ENCODE results near the gene OTUD5.
"Not testable (repeated sequence)": the region's sequence is repeated elsewhere in the genome, so short reads cannot be mapped to it uniquely, and the experiment has no call there.

The OTUD5 gene

DNA sequence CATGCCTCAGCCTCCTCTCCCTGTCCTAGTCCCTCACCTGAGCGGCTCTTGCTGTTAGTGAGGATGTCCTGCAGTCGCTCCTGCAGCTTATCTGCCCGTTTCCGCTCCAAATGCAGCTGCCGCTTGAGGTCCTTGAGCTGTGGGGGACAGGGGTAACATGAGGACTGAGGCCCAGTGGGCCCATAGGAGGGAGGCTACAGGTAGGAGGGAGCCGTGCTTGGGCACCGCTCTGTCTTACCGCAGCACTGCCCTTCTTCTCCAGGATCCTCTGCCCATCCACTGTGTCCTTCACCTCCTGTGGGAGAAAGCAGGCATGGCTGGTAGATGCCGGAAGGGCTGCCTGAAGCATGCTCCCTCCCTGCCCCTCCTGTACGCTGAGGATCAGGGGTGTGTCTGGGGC, 23.8 kb upstream of the OTUD5 start:
- no peaks in the 10 kb centered on the region for H3K4me1 ChIP-seq (ENCODE audit: insufficient read depth, low read length)
- no peak overlapping the region for H3K9ac ChIP-seq (ENCODE audit: low read depth, low read length)
- H3K36me3 ChIP-seq (ENCODE audit: insufficient read depth, low read length): peaks cover 6% of the 10 kb centered on the region
- no peaks in the 10 kb centered on the region for H3K9me3 ChIP-seq (ENCODE audit: control insufficient read depth, insufficient read depth, low read length)

DNA sequence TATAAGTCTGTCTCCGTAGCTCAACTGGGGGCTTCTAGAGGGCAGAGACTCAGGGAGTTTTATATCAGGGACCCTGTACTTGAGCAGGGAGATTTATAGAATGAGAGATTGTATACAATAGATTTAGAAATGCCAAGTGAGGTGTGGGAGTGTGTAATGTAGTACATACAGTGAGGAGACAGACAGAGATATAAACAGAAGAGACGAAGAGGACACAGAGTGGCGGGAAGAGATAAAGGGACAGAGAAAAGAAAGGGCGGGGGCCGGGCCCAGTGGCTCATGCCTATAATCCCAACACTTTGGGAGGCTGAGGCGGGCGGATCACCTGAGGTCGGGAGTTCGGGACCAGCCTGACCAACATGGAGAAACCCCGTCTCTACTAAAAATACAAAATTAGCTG, 22.9 kb upstream of the OTUD5 start:
- H3K9me3 ChIP-seq (ENCODE audit: control insufficient read depth, insufficient read depth, low read length); H3K36me3 ChIP-seq (ENCODE audit: insufficient read depth, low read length); H3K9ac ChIP-seq (ENCODE audit: low read depth, low read length); H3K4me1 ChIP-seq (ENCODE audit: insufficient read depth, low read length): not testable (repeated sequence)

DNA sequence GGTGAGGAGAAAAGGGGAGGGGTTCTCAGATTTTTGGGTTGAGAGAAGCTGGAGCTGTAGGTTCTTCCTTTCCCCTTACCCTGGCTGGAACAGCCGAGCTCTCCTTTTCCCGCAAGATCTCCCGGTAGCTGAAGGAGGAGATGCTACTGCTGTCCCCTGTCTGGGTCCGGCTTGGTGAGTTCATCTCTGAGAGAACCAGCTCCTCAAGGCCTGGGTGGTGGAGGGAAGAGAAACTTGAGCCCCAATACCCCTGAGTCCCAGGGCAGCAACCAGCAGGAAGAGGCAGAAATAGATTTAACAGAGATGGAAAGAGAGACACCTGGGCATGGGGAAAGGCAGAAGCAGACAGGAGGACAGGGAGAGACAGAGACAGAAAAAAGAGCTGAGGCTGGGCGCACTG, 20.8 kb upstream of the OTUD5 start:
- H3K36me3 ChIP-seq (ENCODE audit: insufficient read depth, low read length): peaks cover 3% of the 10 kb centered on the region
- no peaks in the 10 kb centered on the region for H3K9me3 ChIP-seq (ENCODE audit: control insufficient read depth, insufficient read depth, low read length)
- H3K9ac ChIP-seq (ENCODE audit: low read depth, low read length): no peak overlapping the region
- H3K4me1 ChIP-seq (ENCODE audit: insufficient read depth, low read length): no peaks in the 10 kb centered on the region

DNA sequence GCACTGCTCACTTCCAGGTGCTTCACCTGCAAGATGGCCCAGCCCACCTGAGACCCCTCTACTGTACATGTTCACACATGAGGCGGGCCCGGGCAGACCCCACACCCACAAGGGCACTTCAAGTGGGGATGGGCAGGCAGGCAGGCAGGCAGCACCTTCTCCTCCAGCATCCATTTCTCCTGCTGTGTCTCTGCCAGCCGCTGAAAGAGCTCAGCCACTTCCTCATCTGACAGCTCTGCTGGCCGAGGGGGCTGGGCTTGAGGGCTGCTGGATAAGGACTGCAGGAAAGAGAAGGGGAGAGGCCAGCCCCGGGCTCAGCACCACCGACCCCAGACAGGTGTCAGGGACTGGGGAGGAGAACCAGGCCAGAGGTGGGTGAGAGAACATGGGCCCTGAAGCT, 18.7 kb upstream of the OTUD5 start:
- no peak overlapping the region for H3K9ac ChIP-seq (ENCODE audit: low read depth, low read length)
- H3K36me3 ChIP-seq (ENCODE audit: insufficient read depth, low read length): peaks cover 3% of the 10 kb centered on the region; the same call in 1 of the 2 replicates
- no peaks in the 10 kb centered on the region for H3K4me1 ChIP-seq (ENCODE audit: insufficient read depth, low read length)
- no peaks in the 10 kb centered on the region for H3K9me3 ChIP-seq (ENCODE audit: control insufficient read depth, insufficient read depth, low read length)

DNA sequence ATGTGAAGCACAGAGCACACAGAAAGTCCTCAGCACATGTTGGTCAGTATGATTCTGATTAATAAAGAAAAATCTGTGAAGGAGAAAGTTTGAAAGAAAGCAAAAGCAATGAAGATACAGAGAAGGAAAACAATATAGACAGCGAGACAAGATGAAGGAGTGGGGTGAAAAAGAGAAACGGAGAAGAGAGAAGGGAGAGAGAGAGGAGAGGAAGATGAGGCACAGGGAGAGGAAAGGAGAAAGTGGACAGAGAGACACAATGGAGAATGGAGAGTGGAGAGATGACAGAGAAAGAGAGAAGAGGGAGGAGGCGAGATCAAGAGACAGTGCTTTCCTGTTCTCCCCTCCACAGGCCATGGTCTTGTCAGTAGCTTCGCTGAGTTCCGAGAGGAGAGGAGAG, 18.1 kb upstream of the OTUD5 start:
- Histone ChIP-seq H3K9me3 (ENCODE audit: control insufficient read depth, insufficient read depth, low read length) (no peaks in the 10 kb centered on the region), H3K36me3 (ENCODE audit: insufficient read depth, low read length) (peaks cover 3% of the 10 kb centered on the region; the same call in 1 of the 2 replicates), H3K9ac (ENCODE audit: low read depth, low read length) (no peak overlapping the region), H3K4me1 (ENCODE audit: insufficient read depth, low read length) (no peaks in the 10 kb centered on the region)

DNA sequence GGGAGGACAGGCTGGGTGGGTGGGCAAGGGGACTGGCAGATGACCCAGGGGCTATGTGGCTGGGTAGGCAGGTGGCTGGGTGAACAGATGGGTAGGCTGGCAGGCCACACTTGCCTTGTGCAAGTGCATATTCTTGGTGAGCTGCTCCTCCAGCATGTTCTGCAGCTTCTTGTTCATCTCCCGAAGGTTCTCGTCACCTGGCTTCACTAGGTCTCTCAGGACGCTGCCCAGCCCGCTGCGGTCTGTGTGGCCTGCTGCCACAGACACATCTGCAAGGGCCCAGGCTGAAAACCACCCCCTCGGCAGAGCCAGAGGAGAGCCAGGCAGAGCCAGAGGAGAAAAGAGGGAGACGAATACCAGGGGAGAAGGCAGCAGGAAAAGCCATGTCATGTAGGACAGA, 17.6 kb upstream of the OTUD5 start:
- no peaks in the 10 kb centered on the region for H3K4me1 ChIP-seq (ENCODE audit: insufficient read depth, low read length)
- H3K36me3 ChIP-seq (ENCODE audit: insufficient read depth, low read length): peaks cover 3% of the 10 kb centered on the region; the same call in 1 of the 2 replicates
- no peaks in the 10 kb centered on the region for H3K9me3 ChIP-seq (ENCODE audit: control insufficient read depth, insufficient read depth, low read length)
- H3K9ac ChIP-seq (ENCODE audit: low read depth, low read length): no peak overlapping the region

DNA sequence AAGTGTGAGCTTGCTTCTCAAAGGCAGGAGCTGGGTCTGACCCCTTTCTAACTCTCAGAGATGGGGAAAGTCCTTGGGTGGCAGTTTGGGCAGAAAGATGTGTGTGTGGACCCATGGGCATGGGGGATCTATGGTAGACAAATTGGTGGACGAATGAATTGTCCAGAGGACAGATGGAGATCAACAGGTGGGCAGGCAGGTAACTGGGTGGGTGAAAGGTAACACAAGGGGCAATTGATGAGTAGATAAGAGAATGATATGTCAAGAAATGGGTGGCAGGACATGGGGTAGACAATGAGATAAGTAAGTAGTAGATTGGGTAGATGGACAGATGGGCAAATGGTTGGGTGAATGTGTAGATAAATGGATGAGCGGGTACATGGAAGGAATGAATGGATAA, 17.2 kb upstream of the OTUD5 start:
- peaks cover 3% of the 10 kb centered on the region; the same call in 1 of the 2 replicates for H3K36me3 ChIP-seq (ENCODE audit: insufficient read depth, low read length)
- H3K9ac ChIP-seq (ENCODE audit: low read depth, low read length): no peak overlapping the region
- H3K4me1 ChIP-seq (ENCODE audit: insufficient read depth, low read length): no peaks in the 10 kb centered on the region
- no peaks in the 10 kb centered on the region for H3K9me3 ChIP-seq (ENCODE audit: control insufficient read depth, insufficient read depth, low read length)

DNA sequence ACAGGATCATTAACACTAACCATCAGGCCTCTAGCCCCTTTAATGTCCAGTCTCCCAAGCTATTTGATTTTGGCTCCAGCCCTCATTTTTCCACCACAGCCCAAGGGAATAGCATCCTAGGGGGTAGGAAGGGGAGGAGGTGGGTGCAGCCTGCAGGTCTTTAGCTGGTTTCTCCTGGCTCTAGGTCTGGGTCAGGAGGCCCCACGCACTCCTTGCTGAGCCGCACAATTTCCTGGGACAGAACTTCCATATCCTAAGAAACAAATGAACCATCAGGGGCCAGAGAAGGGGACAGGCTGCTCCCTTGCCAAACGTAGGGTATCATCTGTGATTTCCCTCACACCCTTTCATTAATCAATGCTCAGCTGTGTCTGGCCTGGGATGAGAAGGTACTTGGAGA, 16.6 kb upstream of the OTUD5 start:
- Histone ChIP-seq H3K9ac (ENCODE audit: low read depth, low read length) (no peak overlapping the region), H3K36me3 (ENCODE audit: insufficient read depth, low read length) (peaks cover 3% of the 10 kb centered on the region; the same call in 1 of the 2 replicates), H3K9me3 (ENCODE audit: control insufficient read depth, insufficient read depth, low read length) (no peaks in the 10 kb centered on the region), H3K4me1 (ENCODE audit: insufficient read depth, low read length) (no peaks in the 10 kb centered on the region)

DNA sequence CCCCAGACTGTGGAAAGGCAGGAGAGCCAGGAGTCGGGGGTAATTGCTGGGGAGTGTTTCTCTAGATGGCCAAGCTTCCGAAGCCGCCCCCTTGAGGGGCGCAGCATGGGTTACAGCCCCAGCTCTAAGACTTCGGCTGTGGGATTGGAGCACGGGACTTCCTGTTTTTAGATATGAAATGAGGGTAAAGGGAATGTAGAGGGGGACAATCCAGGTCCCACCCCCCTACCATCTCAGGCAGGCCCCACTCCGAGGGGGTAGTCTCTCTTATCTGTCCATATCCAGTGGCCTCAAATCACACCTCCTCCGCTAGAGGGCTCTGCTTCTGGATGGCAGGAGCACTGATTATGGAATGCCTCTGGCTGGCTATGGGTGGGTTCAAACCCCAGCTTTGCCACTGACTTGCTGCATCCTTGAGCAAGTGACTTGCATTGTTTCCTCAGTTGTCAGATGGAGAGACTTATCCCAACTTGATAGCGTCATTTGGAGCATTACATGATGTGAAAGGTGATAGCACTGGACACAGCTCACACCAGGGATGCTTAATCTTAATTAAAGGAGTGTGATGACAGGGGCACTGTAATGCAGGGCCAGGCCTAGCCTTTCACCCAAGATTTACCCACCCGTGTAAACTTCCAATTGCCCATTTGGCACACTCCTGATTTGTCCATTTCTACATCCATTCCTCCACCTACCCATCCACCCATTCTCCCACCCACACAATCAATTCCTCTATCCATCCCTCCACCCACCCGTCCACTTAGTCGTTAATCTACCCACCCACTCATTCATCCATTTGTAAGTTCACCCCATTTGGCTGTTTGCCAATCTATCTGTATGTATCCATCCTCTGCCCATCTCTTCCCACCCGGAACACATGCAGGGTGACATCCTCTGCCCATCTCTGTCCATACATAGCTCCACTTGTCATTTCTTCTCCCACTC, 15.1 kb upstream of the OTUD5 start:
- Histone ChIP-seq H3K9ac (ENCODE audit: low read depth, low read length) (peak overlapping the region; percentile 69), H3K9me3 (ENCODE audit: control insufficient read depth, insufficient read depth, low read length) (no peaks in the 10 kb centered on the region), H3K36me3 (ENCODE audit: insufficient read depth, low read length) (peaks cover 3% of the 10 kb centered on the region; the same call in 1 of the 2 replicates), H3K4me1 (ENCODE audit: insufficient read depth, low read length) (peaks cover 2% of the 10 kb centered on the region; the same call in 1 of the 2 replicates)

DNA sequence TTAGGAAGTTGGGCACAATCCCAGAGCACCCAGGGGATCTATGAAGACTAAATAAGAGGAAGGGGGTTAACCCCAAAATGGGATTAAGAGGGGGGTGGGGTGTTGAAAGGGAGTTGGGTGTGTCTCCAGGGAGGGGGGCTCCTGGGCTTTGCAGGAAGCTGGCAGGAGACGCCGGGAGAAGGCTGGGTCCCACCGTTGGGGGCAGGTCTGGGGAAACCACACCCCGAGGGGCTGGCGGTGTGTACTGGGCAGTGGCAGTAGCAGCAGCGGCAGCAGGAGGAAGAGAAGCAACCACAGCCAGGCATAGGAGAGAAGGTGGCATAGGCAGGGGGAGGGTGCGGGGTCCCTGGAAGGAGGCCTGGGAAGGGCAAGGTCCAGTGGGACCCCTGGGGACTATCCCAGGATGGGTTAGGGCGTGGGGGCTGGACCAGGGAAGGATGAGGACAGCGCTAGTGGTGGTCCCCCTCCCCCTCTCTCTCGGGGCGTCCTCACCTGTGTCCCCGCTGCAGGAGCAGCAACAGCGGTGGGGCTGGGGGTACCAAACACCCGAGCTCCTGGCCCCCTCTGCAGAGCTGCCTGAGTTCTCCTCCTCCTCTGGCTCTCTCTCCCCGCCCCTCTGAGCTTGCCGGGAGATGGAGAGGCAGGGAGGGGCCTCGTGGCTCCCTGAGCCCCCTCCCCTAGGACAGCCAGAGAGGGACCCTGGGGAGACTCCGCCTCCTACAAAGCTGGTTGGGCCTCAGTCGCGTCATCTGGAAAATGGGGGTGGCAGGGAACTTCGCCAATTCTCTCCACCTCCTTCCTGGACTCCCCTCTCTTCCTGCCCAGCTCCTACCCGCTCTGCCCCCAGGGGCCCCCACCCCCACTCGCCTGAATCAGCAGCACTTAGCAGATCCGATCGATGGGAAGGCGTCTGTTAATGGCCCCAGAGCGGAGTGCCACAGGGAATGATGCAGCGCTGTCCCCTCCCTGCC, 14.1 kb upstream of the OTUD5 start, which contains the start of gene KCND1:
Gene KCND1, minus strand, starts transcription at position 596 of the 971 bp plus-strand sequence. CDS start 1,573 bp downstream, outside the sequence.
- H3K9ac ChIP-seq (ENCODE audit: low read depth, low read length): peak within 1 kb of the TSS; percentile 69
- peaks cover 2% of the 10 kb centered on the region; the same call in 1 of the 2 replicates for H3K36me3 ChIP-seq (ENCODE audit: insufficient read depth, low read length)
- H3K4me1 ChIP-seq (ENCODE audit: insufficient read depth, low read length): peaks cover 7% of the 10 kb centered on the region; the same call in 1 of the 2 replicates
- no peaks in the 10 kb centered on the region for H3K9me3 ChIP-seq (ENCODE audit: control insufficient read depth, insufficient read depth, low read length)

DNA sequence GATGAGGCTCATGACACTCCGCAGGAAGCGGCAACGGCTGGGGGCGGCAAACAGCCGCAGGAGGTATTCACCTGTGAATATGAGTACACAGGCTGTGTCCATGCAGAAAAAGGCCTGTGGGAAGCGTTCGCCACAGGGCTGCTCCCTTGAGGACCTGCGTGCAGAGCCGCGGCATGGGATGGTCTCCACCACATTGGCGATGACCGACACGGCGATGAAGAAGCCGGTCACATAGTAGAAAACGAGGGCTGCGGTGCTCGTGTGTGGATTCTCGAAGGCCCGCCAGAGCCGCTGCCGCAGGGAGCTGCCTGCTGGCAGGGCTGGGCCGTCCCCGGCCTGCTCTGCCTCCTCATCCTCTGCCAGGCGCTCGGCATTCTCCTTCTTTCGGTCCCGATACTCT, 12.1 kb upstream of the OTUD5 start:
- peaks cover 7% of the 10 kb centered on the region; the same call in 1 of the 2 replicates for H3K4me1 ChIP-seq (ENCODE audit: insufficient read depth, low read length)
- H3K9me3 ChIP-seq (ENCODE audit: control insufficient read depth, insufficient read depth, low read length): no peaks in the 10 kb centered on the region
- H3K36me3 ChIP-seq (ENCODE audit: insufficient read depth, low read length): no peaks in the 10 kb centered on the region; the same call in 1 of the 2 replicates
- no peak overlapping the region for H3K9ac ChIP-seq (ENCODE audit: low read depth, low read length)

DNA sequence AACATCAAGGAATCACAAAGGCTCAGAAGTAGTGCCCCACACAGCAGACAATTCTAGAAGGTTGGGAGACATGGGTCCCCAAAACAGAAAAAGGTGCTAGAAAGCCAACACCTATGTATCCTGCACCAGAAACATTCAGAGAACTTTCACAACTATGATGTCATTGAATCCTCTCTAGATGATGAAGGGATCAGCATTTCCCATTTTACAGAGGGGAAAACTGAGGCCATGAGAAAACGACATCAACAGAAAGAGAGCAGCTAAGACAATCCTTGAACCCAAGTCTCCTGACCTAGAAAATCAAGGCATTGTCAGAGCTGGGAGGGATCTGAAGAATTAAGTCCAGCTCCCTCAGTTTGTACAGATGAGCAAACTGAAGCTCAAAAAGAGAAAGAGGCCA, 11.0 kb upstream of the OTUD5 start:
- H3K36me3 ChIP-seq (ENCODE audit: insufficient read depth, low read length): no peaks in the 10 kb centered on the region; the same call in 1 of the 2 replicates
- H3K9ac ChIP-seq (ENCODE audit: low read depth, low read length): no peak overlapping the region
- peaks cover 7% of the 10 kb centered on the region; the same call in 1 of the 2 replicates for H3K4me1 ChIP-seq (ENCODE audit: insufficient read depth, low read length)
- H3K9me3 ChIP-seq (ENCODE audit: control insufficient read depth, insufficient read depth, low read length): no peaks in the 10 kb centered on the region

DNA sequence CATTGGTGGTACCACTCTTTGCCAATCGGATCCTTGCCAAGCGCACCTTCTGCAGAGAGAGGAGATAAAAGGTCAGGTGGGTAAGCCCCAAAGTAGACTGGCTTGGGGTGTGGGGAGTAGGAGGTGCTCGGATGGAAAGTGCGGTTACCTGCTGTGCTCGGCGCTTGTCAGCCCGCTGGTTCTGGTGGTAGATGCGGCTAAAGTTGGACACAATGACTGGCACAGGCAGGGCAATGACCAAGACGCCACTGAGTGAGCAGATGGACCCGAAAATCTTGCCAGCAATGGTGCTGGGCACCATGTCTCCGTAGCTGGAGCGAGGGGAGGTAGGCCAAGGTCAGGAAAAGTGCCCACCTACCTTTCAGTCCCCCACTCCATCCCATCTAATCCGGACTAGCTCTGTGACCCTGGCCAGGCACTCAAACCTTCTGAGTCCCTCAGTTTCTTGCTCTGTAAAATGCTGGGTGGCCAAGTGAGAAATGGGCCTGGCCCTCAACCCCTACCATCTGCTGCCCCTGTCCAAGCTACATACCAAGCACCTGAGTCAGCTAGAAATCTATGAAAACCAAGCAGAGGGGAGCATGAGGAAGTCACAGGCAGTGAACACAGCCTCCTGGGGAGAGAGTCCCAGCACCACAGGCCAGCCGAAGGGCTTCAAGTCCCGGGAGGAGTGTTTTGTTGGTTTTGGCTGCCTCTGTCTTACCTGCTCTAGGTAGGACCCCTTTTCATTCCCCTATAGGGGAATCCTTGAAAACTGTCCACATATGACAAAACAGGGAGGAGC, 9.6 kb upstream of the OTUD5 start:
- Histone ChIP-seq H3K36me3 (ENCODE audit: insufficient read depth, low read length) (no peaks in the 10 kb centered on the region; the same call in 1 of the 2 replicates), H3K4me1 (ENCODE audit: insufficient read depth, low read length) (peaks cover 7% of the 10 kb centered on the region; the same call in 1 of the 2 replicates), H3K9me3 (ENCODE audit: control insufficient read depth, insufficient read depth, low read length) (no peaks in the 10 kb centered on the region), H3K9ac (ENCODE audit: low read depth, low read length) (no peak overlapping the region)
